Stimulated activated naive CD4-positive, alpha-beta T cell (primary cell): ENCODE measurements around the gene PDE4D.

ENCODE experiments used
- DNase-seq, 6 experiments: peaks; one replicate each; lab custom pipeline; 2025; lab: John Stamatoyannopoulos, UW

Gene PDE4D

DNA sequence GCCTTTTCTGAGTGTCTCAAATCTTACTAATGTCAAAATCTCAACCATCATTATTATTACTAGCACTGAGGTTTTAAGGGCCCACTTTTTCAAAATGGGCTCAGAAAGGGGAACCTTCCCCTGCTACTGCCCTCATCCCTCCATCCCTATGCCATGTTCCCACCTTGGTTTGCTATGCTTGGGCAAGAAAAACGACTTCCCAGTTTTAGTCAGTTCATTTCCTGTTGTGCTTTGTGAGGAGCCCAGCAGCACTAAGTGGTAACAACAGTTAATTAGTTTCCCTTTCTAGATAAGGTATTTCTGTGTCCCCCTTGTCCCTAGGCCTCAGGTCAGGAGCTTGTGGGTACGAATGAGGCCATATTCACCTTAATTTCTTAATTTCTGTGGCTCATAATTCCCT lies 715.5 kb downstream of the PDE4D start:
- DNase-seq: no peak

DNA sequence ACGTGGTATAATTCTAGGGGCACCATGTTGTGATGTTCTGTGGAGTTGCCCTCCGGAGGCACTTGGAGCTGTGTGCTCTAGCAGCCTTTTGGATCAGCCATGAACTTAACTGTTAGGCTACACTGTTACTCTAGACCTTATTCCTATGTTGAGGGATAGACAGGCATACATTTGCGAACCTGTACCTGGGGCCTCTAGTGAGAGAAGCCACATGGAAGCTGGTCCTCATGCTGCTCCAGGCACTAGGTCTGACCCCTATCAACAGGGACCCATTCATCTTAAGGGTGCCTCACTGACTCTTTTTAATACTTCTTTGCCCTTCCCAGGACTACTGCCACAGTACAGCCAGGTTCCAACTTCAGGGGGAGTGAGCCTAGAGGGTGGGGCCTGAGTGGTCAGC lies 715.9 kb downstream of the PDE4D start:
- DNase-seq: no peak

DNA sequence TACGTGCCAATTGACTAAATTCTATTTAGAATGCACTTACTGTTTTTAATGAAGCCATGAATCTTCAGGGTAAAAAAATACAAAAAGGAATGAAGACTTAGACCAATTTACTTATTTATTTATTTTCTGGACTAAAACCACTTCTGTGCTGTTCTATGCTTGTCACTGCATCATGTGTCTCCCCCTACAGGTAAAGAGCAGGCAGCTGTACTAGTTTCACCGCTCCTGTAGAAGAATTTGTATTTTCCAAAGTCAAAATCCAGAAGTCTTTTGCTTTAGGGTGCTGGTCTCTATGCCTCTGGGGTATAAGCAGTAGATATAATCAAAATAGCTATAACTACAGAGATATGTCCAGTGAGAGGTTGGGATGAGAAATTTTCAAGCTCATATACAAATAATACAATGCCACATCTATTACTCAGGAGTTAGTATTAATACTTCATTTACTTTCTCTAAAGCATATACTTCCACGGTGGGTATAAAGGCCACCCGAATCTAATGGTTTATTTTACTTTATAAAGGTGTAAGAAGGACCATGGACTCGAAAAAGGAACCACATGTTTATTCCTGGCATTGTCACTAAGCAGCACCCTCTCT lies 719.2 kb downstream of the PDE4D start:
- peak in 4 of 6 experiments; percentile 7 to 63 (median 46) for DNase-seq

DNA sequence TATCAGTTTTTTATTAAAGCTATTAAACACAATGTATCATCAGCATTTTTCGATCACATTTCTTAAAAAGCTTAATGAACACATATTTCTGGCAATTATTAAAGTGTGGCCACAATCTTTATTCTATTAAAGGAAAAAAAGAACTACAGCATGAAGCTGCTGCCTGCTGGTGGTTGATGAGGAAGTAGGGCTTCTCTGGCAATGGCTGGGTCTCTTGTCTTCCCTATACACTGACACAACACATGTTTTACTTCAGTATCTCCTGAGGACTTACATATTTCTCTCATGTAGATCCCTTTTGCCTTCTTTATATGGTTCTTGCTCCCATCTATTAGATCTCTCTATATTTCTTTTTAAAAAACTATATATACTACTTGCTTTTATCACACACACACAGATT lies 719.9 kb downstream of the PDE4D start:
- no peak for DNase-seq

DNA sequence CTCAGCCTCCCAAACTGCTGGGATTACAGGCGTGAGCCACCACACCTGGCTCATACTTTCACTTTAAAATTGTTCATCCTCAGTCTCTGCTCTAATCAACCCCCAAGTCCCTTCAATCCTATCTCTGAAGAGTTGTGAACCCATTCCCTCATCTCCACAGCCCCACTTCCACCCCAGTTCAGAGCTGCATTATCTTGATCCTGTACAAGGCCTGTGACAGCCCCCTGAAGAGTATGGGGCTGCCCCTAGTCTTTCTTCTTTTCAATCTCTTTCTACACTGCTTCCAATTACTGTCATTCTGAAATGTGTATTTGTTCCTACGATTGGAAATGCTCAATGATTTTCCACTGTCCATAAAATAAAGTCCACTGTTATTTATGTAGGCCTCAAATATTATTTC lies 722.4 kb downstream of the PDE4D start:
- DNase-seq: no peak

DNA sequence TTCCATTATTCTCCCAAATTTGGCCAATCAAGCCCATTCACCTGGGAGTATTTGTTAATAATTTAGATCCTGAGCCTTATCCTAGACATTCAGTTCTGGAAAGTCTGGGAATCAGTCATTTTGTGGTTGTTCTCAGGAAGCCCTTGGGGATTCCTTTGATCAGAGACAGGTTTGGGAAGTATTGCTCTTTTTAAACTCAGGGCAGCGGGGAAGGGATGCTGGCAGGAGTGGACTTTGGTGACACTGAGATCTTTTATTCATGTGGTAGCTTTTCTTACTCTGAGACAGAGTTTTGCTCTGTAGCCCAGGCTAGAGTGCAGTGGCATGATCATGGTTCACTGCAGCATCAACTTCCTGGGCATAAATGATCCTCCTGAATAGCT lies 723.8 kb downstream of the PDE4D start:
- DNase-seq: no peak

DNA sequence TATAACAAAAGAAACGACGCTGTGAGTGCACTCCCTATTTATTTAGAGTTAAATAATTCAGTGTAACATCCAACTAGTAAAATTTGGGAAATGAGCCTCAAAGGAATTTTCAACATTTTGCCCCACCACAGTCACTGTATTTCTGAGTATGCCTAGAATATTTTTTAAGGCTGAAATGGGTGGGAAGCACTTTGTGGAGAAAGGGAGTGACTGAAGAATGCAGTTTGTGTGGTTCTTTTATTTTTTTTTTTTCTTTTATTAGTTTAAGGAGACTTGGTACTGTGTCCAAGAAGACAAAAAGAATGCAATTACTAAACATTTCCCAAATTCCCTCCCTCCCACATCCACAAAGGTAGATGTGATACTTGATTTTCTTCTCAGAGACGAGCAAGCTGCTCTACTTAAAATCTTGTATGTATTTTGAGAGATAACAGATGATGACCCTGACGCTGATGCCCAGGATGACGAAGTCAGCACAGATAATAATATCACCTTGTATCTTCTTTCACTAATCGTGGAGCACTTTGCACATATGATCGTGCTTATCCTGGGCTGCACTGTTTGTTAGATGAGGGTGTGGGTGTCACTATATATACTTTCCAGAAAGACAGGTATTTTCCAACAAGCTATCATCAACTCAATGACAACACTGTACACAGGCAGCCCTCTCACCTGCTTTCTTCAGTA lies 724.3 kb downstream of the PDE4D start:
- DNase-seq: no peak

DNA sequence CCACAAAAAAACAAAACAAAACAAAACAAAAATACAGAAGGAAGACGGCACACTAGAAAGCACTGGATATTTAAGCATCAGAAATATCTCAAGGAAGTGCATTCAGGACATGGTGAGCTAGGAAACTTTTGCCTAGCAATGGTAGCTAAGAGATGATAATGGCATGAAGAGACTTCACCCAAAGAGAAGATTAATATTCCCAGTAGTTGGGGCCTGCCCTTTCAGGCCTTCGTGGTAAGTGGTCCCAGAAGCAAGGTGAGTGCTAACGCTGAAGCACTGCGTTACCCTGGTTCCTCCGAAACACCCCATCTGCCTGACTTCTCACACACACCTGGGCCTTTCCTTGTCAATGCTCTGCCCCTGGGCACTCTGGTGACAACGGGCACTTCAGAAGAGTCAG lies 725.5 kb downstream of the PDE4D start:
- DNase-seq: no peak

DNA sequence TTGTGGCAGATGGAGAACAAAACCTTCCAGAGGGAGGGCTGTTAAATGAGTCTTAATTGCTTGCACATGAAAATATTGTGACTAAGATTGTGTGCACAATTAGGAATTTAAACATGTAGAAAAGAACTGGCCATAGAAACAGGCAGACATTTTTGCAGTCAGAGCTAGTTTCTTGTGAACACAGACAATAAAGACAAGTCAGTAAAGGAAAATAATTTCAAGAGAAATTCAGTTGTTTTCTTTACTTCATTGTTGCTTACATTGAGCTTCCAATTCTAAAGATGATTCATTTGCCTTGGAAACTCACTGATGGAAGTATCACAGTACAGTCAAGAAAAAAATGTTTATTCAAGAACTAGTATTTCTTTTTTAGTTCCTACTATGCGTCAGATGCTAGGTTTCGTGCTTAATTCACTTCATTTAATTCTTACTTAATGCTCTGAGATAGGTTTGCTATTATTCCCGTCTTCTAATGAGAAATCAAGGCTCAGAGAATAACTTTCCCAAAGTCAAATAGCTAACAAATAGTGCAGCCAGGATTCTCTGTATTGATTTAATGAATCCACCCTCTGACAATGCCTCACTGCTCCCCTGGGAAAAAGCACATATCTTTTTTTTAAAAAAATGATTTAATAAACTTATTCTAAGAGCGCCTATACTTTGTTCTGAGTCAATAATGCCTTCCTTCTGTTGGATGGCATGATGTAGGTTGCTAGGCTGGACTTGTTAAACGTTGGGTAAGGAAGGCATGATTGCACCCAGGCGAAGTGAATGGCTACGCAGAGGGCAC lies 729.3 kb downstream of the PDE4D start:
- DNase-seq: no peak

DNA sequence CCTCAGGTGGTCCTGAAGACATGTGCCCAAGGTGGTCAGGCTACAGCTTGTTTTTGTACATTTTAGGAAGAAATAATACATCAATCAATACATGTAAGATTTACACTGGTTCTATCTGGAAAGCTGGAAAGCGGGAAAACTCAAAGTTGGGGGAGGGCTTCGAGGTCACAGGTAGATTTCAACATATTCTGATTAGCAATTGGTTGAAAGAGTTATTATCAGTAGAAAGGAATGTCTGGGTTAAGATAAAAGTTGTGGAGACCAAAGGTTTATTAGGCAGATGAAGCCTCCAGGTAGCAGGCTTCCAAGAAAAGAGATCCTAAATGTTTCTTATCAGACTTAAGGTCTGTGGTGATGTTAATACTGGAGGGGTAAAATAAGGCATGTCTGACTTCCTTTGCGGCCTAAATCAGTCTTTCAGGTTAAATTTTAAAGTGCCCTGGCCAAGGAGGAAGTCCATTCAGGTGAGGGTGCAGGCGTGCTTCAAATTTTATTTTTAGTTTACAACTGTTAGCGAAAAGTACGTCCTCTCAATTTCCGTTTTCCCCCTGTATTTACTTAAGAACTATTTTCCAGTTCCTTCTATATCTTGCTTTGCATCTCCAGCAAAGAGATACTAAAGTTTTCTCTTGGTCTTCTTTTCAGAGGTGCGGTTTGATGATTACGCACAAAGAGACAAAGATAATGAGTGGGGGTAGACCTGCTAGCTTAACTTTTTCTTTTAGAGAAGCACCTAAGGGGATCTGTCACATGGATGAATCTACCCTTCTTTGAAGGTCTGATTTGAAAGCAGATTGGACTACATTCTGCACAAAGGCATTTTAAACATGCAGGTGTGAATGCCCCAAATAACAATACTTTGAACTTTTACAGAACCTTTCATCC lies 732.1 kb downstream of the PDE4D start:
- peak in 3 of 6 experiments; percentile 30 to 51 (median 48) for DNase-seq

DNA sequence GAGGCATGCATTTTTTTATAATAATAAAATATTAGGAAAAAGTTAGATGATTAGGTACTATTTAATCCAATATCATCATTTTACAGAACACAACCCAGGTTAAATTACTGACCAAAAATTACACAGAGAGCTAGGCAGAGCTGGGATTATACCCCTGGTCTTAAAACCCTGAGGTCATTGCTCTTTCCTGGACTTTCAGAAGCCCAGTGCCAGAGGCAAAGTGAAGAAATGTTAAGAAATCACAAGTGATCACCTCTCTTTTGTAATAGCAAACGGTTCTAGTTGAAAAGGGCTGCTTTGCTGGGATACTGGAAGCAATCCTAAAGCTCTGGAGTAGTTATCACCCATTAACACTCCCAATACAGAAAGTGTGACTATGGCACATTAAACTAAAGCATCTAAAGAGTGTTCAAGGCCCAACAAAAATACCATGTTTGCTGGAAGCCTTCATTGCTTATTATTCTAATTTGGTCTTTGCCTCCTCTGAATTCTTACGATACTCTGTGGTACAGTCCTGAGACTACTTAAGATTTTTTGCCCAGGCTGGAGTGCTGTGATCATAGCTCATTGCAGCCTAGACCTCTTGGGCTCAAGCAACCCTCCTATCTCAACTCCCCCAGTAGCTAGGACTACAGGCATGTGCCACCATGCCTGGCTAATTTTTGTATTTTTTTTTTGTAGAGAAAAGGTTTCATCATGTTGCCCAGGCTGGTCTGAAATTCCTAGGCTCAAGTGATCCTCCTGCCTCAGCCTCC lies 734.7 kb downstream of the PDE4D start:
- DNase-seq: no peak

DNA sequence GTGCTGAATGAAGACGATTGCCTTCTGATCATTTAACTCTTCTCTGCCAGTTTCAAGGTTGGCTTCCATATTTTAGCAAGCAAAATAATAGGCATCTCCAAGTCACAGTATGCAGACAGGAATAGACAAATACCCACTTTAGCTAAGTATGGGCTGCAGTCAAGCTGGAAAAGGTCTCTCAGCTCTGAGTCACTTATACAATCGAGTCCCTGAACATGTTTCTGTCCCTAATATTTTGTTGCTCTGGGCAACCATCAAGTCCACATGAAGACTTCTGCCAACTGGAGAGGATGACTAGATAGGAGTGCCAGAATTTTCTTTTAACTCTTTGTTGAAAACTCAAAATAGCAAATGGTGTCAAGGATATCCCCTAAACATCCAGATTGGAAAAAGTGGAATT lies 735.4 kb downstream of the PDE4D start:
- no peak for DNase-seq

DNA sequence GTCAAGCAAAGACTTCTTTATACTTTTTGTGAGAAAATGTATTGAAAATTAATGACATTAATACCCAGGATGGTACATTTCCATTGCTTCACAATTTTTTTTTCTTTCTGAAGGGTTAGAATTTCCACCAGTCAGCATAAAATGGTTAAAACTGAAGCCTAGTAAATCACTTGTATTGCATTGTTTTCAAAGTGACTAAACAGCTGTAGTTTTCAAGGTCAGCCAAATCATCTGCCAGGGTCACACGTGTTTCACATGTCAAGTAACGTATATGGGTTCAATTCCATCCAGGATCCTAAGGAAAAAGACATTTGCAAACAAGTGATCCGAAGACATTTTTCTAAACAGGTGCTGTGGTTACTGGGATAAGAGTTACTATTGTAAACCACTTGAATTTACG lies 736.5 kb downstream of the PDE4D start:
- no peak for DNase-seq

DNA sequence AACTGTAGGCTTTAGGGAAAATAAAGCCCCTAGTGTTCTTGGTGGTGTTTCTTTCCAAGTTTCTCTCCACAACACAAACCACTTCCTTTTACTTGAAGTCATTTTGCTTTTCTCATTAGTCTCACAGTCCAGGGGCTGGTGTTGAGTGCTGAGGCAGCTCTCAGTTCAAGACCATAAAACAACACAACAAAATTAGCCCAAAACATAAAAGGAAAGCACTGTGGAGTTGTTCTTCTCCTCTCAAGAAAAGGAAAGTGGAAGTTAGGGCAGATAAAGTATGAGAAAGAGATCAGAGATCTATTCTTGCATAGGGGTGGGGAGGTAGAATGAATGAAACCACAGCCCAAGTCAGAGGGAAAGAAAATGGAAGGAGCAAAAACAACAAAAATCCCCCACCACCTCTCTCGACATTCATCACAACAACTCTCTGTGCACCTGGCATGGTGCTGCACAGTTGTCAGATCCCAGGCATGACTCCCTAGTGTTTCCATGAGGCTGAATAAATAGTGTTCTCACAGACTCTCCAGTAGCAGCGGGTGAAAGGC lies 740.8 kb downstream of the PDE4D start:
- no peak for DNase-seq

DNA sequence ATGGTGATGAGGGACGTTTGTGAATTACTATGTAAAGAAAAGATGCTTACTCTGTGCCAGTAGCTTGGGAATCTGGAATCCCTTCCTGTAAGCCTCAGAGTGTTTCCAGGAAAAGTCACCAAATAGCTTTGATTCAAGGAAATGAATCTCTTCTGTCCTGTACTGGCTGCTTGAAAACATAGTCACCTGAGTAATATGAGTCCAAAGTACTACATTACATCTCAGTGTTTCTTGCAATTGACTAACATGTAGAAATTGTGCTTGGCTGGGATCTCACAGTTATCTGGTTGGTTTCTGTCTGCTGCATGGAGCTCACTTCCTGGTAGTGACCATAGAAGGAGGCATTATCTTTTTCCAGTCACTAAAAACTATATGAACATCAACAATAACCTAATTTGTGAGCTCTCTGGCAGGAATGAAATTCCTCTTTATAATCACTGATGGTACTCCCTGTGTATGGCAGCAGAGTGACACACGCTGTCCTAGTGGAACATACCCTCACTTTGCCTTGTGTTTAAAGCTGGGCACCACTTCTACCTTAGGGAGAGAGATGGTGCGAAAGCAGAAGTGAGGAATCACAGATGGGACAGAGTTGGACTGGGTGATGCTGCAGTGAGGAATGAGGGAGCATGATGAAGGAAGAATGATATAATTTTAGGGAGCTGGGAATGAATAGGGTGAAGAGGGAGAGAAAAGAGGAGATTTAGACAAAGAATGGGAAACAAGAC lies 742.2 kb downstream of the PDE4D start:
- no peak for DNase-seq

DNA sequence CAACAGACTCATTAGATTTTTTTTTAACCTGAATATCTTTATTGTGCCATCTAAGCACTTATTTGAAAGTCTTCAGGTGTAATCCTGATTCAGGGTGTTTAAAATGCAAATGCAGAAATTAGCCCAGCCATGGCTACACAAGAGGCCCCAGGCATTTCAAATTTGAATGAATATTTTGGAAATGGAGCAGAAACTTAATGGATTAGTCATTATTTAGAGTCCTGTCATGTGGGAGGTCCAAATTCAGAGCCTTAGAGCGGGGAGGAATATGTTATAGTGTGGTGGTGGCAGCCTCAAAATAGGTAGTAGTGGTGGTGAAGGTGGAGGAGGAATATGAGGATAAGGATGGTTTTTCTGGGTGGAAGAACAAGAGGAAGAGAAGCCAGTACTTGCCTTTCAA lies 743.7 kb downstream of the PDE4D start:
- DNase-seq: no peak

DNA sequence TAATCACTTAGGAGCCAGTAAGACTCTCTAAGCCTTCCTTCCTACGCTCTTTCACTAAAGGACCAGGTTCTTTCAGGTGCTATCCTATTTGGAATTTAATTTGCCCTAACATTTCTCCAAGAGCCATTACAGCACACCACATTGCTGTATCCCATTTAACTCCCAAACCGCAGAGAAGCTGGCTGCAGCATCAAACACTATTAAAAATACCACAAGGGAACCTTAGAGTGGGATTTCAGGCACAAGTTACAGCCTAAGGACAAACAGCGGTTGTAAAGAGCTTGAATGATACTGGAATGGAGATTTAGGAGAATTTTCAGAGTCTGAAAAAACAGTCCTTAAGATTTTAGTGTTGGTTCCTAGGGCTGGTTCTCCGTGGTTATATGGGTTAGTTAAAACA lies 744.3 kb downstream of the PDE4D start:
- DNase-seq: no peak

DNA sequence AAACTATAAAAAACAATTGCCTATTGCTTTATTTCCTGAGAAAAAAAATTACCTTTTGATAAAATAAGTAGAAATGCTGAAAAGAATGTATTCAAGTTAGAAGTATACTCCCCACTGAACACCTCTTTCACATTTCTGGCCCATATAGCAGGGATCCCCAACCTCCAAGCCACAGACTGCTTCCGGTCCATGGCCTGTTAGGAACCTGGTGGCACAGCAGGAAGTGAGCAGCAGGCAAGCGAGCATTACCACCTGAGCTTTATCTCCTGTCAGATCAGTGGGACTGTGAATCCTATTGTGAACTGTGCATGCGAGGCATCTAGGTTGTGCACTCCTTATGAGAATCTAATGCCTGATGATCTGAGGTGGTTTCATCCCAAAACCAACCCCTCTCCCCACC lies 746.8 kb downstream of the PDE4D start:
- DNase-seq: peak in 2 of 6 experiments; percentile 4 to 23

DNA sequence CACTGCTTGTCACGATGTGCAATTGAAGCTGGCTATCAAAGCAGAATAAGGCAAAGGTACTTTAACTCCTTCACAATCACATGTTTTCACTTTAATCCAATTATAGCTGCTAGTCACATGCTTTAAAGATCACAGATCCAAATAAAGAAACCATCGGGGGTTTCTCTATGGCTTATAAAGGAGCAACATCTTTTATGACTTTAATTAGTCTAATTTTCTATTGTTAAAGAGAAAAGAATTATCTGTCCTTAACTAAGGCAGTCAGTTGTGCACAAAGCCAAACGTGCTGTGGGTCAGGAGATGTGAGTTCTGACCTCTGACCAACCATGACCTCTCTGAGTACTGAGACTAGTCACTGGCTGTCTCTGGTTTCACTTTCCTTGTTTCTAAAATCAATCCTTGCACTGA lies 749.6 kb downstream of the PDE4D start:
- no peak for DNase-seq

DNA sequence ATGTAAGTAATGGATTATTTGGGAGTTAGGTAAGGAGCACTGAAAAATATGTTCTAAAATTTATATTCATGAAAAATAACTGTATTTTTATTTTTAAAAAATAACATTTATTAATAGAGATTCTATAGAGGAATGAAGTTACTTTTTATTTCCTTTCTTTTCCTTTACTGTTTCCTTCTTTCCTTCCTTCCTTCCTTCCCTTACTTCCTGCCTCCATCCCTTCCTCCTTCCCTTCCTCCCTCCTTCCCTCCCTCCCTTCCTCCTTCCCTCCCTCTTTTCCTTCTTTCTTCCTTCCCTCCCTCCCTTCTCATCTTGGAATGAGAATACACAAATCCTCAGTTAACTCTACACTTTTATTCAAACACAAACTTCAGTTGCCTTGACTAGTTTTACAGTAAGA lies 750.6 kb downstream of the PDE4D start:
- DNase-seq: no peak

DNA sequence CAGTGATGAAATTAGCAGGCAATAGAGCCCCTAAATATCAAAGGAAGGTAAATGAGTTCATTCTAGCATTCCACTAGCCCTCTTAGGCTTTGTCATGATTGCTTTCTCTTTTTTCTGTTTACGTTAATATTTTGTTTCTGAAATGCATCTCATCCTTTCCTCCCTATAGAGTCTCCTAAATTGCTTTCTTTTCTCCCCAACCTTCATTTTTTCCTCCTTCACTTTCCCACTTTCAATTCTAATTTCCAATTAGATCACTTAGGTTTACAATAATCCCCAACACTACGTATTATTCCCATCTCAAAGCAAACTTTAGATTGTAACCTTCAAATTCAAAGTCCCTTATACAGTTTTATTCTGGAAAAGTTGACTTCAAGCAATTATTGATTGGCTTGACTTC lies 751.4 kb downstream of the PDE4D start:
- no peak for DNase-seq
